HG02588 (cell line): ENCODE data around the gene LHX8.
"Not testable (repeated sequence)": the region's sequence is repeated elsewhere in the genome, so short reads cannot be mapped to it uniquely, and the experiment has no call there.

Experiments used
- ATAC-seq: cut with Tn5 transposase; IDR thresholded peaks from one replicate; pipeline ENCODE4 v1.9.1; 2021; ENCODE audit warnings: mild to moderate bottlenecking, moderate library complexity; ENCODE audit not compliant: unreplicated experiment

Gene LHX8

DNA sequence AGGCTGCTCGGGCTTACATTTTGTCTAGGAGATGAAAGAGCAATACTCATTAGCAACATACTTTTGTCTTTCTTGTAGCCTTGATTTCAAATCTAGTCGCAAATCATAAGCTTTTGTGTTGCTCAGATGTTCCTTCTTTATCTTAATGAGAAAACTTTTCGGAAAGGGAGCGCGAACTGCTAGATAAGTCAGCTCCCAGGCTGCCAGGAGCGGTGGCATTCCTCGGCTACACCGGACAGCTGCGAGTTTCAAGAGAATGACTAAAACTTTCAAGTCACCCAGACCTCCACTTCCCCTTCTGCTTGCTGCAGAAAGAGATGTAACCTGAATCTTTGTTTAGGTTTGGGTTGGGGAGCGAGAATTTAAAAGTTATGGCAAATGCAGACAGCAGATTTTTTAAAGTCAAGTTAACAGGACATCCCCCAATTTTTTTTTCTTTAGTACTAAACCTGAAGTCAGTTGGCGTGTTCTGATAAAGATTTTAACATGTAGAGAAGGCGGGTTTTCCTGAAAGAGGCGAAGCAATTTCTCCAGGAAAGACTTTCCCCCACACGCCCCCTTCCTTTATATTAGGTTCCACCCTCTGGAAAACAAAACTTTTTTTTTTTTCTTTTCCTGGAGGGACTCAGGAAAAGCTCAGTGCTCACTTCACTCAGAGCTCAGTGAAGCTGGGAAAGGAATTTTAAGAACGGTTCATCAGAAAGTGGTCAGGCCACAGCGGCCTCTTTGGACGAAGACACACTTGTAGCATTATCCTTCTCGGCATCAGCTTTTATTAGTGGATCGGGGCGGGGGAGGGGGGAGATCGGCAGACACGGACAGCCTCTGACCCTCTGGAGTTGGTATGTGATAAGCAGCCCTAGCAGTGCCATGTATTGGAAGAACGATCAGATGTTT, at the start of gene LHX8:
Gene LHX8, plus strand, starts transcription at position 639 of the 897 bp plus-strand sequence. CDS start 2,227 bp downstream, outside the sequence.
- ATAC-seq: no peak

DNA sequence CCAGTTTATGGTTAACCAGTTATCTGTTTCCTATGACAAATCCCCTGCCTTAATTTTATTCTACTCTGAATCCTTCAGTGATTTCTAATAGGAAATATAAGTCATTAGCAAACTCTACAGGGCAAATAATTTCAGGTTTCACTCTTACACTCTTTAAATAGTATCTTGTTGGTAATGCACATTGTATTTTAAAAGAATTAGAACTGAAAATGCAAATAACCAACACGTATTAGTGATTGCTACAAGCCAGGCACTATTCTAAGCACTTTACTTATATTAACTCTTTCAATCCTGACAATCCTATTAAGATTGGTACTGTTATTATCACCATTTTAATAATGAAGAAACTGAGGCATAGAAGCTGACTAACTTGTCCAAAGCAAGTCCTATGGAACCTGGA, 48.3 kb upstream of the LHX8 start:
- ATAC-seq: no peak

DNA sequence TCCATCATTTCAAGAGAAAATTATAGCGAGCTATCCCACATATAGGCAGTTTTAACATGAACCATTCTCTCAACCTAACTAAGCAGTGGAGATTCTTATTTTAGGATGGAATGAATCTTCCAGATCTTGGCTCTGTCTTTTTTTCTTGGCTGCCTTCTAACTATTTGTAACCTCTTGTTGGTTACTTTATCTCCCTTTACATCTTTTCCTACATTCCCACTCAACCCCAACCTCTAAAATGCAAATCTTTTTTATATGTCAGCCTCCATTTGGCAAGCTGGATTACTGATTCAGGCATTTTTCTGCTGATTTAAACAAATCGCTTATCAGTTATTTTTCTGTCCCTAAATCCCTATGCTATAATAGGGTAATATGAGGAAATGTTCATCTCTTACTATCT, 46.9 kb upstream of the LHX8 start:
- no peak for ATAC-seq

DNA sequence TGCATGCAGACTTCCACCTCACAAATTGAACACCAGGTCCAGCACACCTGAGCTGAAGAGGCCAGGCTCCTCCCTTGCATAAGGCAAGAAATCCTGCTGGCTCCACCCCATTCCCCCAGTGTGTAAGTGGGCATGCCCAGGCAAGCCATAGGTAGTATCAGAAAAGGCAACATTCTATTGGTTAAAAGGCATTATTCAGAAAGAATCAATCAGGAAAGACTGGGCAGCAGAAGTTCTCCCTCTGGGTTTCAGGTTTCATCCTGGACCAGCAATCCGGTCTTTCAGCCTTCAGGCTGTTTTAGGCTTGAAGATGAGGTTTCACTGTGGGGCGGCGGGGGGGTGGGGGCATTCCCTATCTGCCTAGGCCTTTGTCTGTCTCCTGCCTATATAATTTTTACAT, 42.0 kb upstream of the LHX8 start:
- ATAC-seq: no peak

DNA sequence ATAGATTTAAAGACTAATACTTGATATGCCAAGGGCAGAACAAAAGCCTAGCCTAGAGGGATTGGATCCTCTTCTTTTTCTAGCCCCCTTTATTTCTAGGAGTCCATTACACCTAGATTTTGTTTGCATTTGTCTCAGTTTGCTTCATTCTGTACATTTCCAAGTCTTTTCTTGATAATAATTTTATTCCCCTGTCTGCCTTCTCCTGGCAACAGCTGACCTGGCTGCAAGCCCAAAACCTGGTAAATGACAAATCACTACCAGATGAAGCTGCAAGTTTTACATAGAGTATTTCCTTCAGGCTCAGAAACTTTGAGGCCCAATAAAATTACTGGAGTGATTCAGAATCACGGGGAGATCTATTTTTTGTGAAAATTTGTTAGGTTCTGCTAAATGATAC, 36.5 kb upstream of the LHX8 start:
- no peak for ATAC-seq

DNA sequence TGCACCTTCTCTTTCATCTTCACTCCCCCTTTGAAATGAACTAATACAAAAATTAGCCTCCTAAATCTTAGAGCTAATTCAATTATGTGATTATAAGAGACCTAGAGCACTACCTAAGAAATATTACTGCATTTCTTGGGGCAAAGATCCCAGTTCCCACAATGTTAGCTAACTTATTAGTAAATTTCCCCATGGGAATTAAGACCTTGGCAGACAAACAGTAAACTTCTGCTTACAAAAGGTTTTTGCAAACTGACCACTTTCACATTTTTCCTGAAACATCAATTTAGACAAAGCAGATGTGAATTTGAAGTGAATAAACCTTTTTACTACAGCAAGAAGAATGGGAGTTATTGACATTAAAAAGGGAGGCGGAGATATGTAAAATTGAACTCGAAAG, 34.6 kb upstream of the LHX8 start:
- ATAC-seq: no peak

DNA sequence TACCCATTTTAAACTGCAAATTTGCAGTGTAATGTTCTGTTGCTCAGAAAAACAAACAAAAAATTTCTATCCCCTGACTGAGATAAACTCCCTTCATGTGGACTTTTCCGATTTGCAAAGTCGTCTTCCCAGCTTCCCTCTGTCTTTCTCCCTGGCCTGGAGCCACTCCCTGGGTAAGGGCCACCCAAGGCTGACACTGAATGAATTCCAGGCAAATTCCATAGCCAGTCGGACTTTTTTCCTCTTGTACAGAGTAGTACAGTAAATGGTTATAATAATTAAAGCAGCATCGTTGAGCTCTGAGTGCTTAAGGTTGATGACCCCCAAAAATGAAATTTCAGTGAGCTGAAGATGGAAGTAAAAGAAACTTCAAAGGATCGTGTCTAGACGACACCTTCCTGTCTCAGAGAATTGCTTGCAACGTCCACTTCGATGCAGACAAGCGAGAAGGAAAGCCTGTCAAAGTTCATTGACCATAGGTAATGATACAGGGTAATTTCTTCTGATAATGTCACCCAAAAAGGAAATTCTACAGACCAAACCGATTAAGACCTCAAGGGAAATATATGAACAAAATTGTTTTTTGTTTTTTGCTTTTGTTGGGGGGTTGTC, 33.6 kb upstream of the LHX8 start:
- ATAC-seq: no peak

DNA sequence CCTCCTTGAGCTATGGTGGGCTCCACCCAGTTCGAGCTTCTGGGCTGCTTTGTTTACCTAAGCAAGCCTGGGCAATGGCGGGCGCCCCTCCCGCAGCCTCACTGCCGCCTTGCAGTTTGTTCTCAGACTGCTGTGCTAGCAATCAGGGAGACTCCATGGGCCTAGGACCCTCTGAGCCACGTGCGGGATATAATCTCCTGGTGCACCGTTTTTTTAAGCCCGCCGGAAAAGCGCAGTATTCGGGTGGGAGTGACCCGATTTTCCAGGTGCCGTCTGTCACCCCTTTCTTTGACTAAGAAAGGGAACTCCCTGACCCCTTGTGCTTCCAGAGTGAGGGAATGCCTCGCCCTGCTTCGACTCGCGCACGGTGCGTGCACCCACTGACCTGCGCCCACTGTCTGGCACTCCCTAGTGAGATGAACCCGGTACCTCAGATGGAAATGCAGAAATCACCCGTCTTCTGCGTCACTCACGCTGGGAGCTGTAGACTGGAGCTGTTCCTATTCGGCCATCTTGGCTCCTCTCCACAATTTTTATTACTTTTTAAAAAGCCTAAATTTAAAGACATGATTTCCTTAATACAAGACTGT, 21.7 kb upstream of the LHX8 start:
- not testable (repeated sequence) for ATAC-seq

DNA sequence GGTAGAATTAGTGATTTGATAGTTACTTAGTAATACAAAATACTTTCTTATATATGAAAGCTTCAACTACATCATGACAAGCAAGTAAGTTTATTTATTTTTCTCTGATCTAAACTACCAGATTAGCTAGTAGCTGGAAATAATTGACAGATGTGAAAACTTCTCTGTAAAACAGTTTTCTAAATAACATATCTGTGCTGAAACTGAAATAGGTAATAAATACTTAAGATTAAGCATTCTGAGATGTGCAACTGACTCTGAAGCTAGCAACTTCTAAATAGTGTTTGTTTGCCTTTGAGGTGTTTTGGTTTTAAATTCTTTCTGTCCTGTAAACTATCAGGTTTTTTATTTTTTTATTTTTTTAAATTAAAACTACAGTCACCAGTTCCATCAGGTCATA, 18.5 kb upstream of the LHX8 start:
- ATAC-seq: no peak

DNA sequence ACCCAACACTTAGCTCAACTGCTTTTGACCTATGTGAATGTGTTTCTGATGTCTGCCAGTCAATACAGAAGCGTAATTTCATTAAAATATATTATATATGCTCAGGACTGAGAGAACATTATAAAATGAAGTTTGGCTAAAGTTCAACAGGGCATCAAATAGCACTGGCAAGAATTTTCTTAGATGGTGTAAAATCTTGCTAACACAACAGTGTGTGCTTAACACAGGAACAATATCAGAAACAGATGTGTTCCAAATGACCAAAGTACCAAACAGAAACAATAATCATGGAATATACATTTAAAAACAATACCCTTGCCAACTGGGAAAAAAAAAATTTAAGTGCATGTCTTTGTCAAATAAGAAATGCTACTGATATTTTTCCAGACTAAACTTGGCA, 10.4 kb upstream of the LHX8 start:
- no peak for ATAC-seq

DNA sequence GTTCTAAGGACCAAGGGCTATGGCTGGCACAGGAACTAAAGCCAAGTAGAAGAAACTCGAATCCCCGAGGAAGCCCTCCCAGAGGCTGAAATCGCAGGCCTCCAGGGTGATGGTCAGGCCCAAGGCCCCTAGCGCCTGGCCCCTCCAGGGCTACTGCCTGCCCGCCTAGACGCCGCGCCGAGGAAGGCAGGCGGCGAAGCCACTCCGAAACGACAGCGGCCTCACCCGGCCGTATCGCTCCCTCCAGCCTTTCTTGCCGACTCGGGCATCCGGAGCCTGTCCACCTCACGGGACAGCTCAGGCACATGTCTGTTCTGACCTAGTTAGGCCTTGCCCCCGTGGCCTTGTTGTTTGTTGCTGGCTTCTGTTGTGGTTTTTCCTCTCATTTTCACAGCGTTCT, 9.7 kb upstream of the LHX8 start:
- no peak for ATAC-seq

DNA sequence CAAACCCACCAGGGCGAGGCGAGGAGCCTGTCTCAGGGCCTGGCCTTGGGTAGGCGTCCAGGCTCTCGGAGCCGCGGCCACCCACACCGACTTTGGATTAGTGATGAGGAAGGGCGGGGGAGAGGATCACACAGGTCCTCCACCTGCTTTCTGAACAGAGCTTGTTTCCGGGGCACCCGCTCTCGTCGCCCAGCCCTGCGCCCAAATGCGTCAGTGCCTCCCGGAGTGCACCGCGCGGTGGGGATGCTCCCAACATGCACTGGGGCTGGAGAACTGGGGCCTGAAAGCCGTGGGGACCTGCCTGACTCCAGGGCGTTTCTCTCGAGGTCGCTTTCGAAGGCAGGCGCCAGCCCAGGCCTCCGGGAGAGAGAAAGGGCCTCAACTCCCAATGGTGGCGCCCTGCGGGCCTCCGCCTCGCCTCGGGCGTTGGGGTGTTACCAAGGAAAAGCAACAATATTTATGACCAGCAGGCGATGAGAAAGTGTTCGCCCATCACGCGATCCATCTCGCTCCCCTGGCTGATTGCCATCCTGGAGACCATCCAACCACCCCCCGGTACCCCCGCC, 8.9 kb upstream of the LHX8 start:
- no peak for ATAC-seq

DNA sequence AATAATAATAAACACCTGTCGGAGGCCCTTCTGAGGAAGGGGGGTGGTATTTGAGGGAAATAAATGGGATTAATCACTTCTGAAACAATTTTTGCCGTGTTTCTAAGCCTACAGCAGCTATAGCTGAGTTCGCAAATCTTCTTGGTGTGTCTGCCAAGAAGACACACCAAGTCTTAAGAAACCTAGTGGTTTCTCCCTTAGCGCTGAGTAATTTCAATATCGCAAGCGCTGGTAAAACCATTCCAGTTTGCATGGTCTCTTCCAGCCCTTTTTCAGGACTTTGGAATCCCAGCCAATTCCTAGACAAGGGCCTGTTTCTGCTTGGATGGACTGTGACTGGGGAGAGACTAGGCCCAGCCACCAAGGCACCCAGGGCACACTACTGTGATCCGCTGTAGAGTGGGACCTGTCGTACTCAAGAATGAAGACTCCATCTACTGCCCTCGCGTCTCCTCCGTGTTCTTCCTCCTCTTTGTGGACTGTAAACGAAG, 7.5 kb upstream of the LHX8 start:
- ATAC-seq: no peak

DNA sequence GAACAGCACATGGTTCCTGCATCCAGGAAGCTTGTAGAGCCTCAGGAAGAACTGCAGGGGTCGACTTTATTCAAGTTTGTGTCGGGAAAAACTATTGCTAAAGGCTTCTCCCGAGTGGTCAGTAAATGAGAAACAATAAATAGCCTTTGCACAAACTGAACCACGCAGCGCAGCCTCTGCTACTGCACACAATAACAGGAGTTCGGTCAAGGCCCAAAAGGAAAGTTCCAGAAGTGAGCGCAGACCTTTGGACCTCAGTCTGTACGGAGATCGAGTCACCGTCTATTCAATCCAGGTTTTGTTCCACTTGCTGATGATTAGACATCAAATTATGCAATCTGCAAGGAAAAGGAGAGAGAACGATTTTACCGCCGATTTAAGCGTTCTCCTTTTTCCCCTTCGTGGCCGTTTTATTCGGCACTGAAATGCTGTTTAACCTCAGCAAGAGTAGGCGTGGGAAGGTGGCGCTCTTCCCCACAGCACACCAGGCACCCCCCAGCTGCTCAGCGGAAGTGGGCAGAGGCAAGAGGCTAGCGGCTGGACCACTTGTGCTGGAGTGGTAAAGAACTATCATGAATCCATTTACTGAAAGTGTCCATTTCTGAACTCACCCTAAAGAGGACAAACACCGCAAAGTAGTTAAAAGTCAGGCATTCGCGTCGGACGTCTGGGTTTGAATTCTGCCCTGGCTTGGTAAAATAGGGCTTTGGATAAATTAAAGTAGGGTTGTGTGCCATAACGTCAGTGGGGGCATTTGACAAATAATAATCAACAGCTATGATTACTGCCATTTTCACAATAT, 6.1 kb upstream of the LHX8 start:
- no peak for ATAC-seq

DNA sequence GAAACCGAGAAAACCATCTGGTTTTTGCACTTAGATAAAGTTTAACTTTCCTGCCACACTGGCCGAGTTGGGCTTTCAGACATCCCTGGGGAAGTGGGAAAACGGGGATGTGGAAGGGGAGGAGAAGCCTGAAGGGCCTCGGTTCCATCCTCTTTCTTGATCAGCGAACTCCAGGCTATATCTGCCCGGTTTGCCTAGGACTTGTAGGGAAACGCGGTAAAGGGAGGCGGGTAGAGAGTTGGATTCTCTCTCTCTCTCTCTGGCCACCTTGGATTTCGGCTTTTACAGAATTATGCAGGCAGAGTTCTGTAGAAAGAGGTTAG, 4.6 kb upstream of the LHX8 start:
- no peak for ATAC-seq

DNA sequence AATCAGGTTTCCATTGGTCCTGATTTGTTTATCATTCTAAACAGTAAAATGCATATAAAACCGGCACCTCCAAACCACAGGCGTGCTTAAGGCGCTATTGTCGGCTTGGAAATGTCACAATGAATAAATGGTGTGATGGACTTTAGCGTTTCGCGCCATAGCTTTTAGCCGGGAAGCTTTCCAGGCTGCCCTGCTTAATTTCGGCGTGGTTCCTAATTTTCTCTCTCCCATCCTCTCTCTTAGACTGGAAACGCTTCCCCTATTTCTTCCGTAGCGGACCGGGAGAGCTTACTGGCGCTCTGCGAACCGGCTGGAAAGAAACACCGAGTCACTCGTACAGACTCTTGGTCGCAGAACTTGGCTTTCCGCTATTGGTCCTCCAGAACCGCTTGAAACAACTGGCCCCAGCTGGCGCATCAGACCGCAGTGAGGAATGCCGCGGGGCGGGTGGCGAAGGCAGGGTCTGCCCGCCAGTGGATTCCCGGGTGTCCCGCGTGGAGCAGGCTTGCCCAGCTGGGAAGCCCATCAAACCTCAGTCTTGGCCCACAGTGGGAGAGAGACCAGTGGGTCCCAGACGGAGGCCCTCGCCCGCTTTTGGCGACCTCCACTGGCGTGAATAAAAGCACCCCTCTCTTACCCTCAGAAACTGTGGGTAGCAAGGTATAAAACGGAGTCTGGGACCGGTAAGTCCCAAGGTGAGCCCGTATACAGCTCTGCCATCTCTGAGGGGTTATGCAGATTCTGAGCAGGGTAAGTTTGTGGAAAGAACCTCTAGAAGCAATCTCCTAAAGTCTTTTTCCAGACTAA, 4.0 kb upstream of the LHX8 start:
- ATAC-seq: no peak

DNA sequence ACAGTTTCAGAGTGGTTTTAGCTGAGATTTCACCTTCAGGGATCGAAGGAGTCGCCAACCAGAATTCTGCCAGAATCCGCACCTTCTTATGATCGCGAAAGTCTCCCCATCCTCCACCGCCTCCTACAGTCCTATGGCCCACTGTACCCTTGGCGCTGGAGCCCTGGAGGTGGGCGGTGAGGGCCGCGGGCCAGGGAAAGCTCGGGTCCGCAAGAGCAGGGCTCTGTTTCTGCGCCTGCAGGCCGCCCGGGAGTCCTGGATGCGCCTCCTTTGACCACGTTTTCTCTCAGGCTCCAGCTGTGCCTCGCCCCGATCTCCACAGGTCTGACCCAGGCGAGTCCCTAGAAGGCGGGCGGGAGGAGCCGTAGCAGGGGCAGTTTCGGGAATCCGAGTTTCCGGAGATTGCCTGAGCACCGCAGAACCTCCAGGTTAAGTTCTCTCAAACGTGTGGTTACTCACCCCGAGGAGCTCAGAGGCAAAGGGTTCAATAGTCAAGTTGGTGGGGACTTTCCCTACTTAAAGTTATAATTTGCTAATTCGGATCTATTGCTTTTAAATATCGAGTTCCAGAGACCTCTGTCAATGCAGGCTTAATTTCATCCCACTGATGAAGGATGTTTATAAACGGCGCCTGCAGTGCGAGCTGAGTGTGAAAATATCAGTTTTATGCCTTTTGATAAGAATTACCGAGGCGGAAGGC, 3.2 kb upstream of the LHX8 start:
- no peak for ATAC-seq

DNA sequence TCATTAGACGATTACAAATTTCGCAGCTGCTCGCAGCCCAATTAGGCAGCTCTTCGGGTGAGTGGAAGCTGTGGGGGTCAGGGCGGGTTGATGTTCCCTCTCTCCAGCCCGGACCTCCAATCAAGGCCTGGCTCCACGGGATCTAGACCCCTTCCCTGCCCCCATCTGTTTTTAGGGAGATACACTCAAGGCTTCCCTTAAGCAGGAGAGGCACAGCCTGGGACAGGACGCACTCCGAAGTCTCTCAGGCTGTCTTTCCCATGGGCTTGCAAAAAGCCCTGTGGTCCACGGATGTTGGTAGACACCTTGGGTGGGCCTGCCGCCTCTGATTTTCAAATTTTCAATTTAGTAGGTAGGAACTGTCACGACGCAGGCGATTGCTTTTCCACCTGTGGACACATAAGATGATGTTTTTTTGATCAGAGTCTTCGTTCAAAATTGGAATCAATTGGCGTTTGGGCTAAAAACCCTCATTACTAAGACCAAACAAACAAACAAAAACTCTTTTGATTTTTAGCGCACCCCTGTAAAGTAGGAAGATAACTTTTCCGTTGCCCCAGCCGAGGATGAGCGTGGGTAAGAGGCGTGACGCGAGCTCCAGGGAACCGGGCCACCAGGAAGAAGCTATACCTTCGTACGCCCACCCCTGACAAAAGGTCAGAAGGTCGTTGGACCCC, 2.5 kb upstream of the LHX8 start:
- no peak for ATAC-seq

DNA sequence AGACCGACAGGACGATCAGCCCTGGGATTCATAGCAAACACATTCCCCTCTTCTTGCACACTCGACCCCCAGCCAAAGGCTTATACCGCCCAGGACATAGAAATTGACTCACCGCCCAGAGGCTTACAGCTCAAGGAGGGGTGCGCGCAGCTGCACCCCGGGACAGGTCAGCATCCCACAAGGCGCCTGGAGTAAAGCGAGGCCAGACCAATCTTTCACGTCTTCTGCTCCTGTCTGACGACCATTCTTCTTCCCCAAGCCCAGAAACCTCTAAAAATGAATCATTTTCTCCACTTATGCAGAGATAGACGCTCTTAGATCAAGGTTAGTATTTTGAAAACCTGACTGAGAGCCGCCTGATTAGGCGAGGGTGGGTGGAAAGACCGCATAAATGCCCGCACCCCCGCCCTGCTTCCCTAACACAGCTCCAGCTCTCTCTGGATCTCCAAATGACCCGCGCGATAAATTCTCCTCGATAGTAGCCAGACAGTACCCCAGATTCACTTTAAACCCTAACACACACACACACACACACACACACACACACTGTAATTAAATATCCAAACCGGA, 1.9 kb upstream of the LHX8 start:
- ATAC-seq: no peak
